Loucy (cell line): Measurements from ENCODE around the gene NXPH2.

Experiments
- H2AFZ ChIP-seq: fragments of 200-600 bp; sonication (generic); 2 replicates; pipeline ENCODE4 v1.6.0; 2016; ENCODE audit warnings: antibody characterized with exemption, mild to moderate bottlenecking, low read length, moderate library complexity
- H3F3A ChIP-seq: fragments of 200-600 bp; 2 replicates; pipeline ENCODE4 v1.6.0; 2016; ENCODE audit warnings: antibody characterized with exemption, low read depth, mild to moderate bottlenecking
- H3K27me3 ChIP-seq: fragments of 200-600 bp; sonication (generic); 2 replicates; pipeline ENCODE4 v1.6.1; 2014; ENCODE audit warnings: low read length, mild to moderate bottlenecking; ENCODE audit not compliant: insufficient read depth, poor library complexity, severe bottlenecking
- H3K36me3 ChIP-seq: fragments of 200-600 bp; sonication (generic); 2 replicates; pipeline ENCODE4 v1.6.1; 2016; ENCODE audit warnings: low read length; ENCODE audit not compliant: insufficient read depth
- H3K4me1 ChIP-seq: fragments of 200-600 bp; sonication (generic); 2 replicates; pipeline ENCODE4 v1.5.1; 2014; ENCODE audit warnings: low read length, mild to moderate bottlenecking; ENCODE audit not compliant: insufficient read depth, poor library complexity, severe bottlenecking
- H3K4me2 ChIP-seq: fragments of 200-600 bp; sonication (generic); 2 replicates; pipeline ENCODE4 v1.6.0; 2014; ENCODE audit warnings: antibody characterized with exemption, low read length, low read depth, mild to moderate bottlenecking; ENCODE audit not compliant: poor library complexity, severe bottlenecking
- H3K4me3 ChIP-seq: fragments of 200-600 bp; sonication (generic); 2 replicates; pipeline ENCODE4 v1.5.1; 2014; ENCODE audit warnings: low read length, mild to moderate bottlenecking, mixed read lengths; ENCODE audit not compliant: poor library complexity, severe bottlenecking
- H3K79me2 ChIP-seq: fragments of 200-600 bp; sonication (generic); 2 replicates; pipeline ENCODE4 v1.6.1; 2014; ENCODE audit warnings: low read length; ENCODE audit not compliant: insufficient read depth
- H3K9ac ChIP-seq: fragments of 200-600 bp; sonication (generic); 2 replicates; pipeline ENCODE4 v1.6.0; 2014; ENCODE audit warnings: mild to moderate bottlenecking, low read depth, low read length, moderate library complexity; ENCODE audit not compliant: poor library complexity, severe bottlenecking
- H3K9me2 ChIP-seq: fragments of 200-600 bp; sonication (generic); replicated peaks from 2 replicates; pipeline ENCODE4 v1.6.1; 2016; ENCODE audit warnings: low read depth, low read length, mixed read lengths
- H3K9me3 ChIP-seq: fragments of 200-600 bp; sonication (generic); 2 replicates; pipeline ENCODE4 v1.6.1; 2014; ENCODE audit warnings: mild to moderate bottlenecking, antibody characterized with exemption, low read length, low read depth; ENCODE audit not compliant: insufficient read depth
- H4K20me1 ChIP-seq: fragments of 200-600 bp; sonication (generic); 2 replicates; pipeline ENCODE4 v1.6.0; 2014; ENCODE audit warnings: antibody characterized with exemption, low read length, mild to moderate bottlenecking; ENCODE audit not compliant: insufficient read depth, poor library complexity, severe bottlenecking
- CTCF ChIP-seq: fragments of 200-600 bp; sonication (generic); conservative IDR thresholded peaks from 2 replicates; pipeline ENCODE4 v1.5.1; 2014; ENCODE audit warnings: mild to moderate bottlenecking, antibody characterized with exemption, low read length
- EZH2phosphoT487 ChIP-seq: fragments of 200-600 bp; IDR thresholded peaks from 2 replicates; pipeline ENCODE4 v1.6.1; 2018; ENCODE audit warnings: antibody characterized with exemption, mild to moderate bottlenecking, moderate library complexity, borderline replicate concordance

Gene NXPH2

DNA sequence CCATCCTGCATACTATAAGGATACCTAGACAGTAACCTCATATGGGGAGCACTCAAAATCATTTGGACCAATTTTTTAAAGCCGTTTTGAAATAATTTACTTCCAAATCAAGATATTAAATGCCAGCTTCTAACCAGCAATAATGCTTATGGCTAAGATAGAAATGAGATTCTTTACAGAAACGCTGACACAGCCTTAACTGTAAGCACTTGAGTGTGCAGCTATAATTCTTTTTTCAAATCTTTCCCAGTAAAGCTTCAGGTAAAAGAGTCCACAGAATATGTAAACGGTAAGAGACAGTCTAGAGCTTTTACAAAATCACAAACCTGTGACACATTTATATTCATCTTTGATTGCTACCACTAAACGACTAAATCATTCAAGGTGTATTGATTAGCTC, 4.5 kb downstream of the NXPH2 start:
- TF ChIP-seq EZH2phosphoT487 (no peak), CTCF (no peak)
- H3K4me2 ChIP-seq = no peak overlapping the region
- no peaks in the 10 kb centered on the region for H3K9me2 ChIP-seq
- H3F3A ChIP-seq = no peaks in the 10 kb centered on the region
- H3K4me3 ChIP-seq = no peak overlapping the region
- H4K20me1 ChIP-seq = no peaks in the 10 kb centered on the region
- H3K27me3 ChIP-seq = no peaks in the 10 kb centered on the region
- H3K9me3 ChIP-seq = no peaks in the 10 kb centered on the region
- no peak overlapping the region for H3K9ac ChIP-seq
- H3K36me3 ChIP-seq = no peaks in the 10 kb centered on the region
- no peaks in the 10 kb centered on the region for H3K4me1 ChIP-seq
- H2AFZ ChIP-seq = no peak overlapping the region
- H3K79me2 ChIP-seq = no peaks in the 10 kb centered on the region

GRCh38 chr2:138771534-138771933, 8.7 kb downstream of the NXPH2 start:
- no peak for TF ChIP-seq EZH2phosphoT487
- no peak for TF ChIP-seq CTCF

GRCh38 chr2:138767101-138767500, 13.1 kb downstream of the NXPH2 start:
- no peaks in the 10 kb centered on the region for H3F3A ChIP-seq
- no peak for TF ChIP-seq CTCF
- no peaks in the 10 kb centered on the region for H3K4me1 ChIP-seq
- no peaks in the 10 kb centered on the region for H3K9me3 ChIP-seq
- no peak overlapping the region for H3K9ac ChIP-seq
- no peaks in the 10 kb centered on the region for H3K27me3 ChIP-seq
- 0 out of 2 replicates have a peak, but pooled peaks cover 4% of the 10 kb centered on the region for H3K9me2 ChIP-seq
- no peak overlapping the region for H2AFZ ChIP-seq
- no peaks in the 10 kb centered on the region for H3K36me3 ChIP-seq
- H4K20me1 ChIP-seq = no peaks in the 10 kb centered on the region
- no peak overlapping the region for H3K4me3 ChIP-seq
- no peak overlapping the region for H3K4me2 ChIP-seq
- H3K79me2 ChIP-seq = no peaks in the 10 kb centered on the region

More at GRCh38 chr2:138771534-138771933, 8.7 kb downstream of the NXPH2 start:
- Histone ChIP-seq H3K9me2 (no peaks in the 10 kb centered on the region), H3K79me2 (no peaks in the 10 kb centered on the region), H3K4me1 (no peaks in the 10 kb centered on the region), H3K4me3 (no peak overlapping the region), H3K27me3 (no peaks in the 10 kb centered on the region), H3F3A (no peaks in the 10 kb centered on the region), H4K20me1 (no peaks in the 10 kb centered on the region), H3K9ac (no peak overlapping the region), H3K9me3 (no peaks in the 10 kb centered on the region), H2AFZ (no peak overlapping the region), H3K4me2 (no peak overlapping the region), H3K36me3 (no peaks in the 10 kb centered on the region)
